ENCODE measurements around the gene UBC.
A peak's percentile ranks its signal among the peaks of the same experiment; 100 is the strongest.

UBC gene

DNA sequence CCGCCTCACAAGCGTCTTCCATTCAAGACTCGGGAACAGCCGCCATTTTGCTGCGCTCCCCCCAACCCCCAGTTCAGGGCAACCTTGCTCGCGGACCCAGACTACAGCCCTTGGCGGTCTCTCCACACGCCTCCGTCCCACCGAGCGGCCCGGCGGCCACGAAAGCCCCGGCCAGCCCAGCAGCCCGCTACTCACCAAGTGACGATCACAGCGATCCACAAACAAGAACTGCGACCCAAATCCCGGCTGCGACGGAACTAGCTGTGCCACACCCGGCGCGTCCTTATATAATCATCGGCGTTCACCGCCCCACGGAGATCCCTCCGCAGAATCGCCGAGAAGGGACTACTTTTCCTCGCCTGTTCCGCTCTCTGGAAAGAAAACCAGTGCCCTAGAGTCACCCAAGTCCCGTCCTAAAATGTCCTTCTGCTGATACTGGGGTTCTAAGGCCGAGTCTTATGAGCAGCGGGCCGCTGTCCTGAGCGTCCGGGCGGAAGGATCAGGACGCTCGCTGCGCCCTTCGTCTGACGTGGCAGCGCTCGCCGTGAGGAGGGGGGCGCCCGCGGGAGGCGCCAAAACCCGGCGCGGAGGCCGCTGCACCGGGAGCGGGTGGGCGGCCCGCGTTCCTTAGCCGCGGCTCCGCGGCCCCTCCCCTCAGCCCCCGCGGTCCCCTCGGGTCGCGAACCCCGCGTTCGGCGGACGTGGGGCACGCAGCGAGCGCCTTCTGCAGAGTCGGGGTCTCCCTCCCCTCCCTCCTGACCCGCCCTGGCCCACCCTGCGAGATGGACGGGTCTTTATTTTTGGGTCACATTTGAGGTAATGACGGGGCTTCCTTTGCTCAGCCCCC, at the start of gene UBC:
UBC (minus strand) TSS at position 259 of the 847 bp plus-strand sequence. CDS start 879 bp downstream, outside the sequence.
- peak within 1 kb of the TSS; percentile 100 for H3K4me3 ChIP-seq (ENCODE audit: low read depth, low read length)

DNA sequence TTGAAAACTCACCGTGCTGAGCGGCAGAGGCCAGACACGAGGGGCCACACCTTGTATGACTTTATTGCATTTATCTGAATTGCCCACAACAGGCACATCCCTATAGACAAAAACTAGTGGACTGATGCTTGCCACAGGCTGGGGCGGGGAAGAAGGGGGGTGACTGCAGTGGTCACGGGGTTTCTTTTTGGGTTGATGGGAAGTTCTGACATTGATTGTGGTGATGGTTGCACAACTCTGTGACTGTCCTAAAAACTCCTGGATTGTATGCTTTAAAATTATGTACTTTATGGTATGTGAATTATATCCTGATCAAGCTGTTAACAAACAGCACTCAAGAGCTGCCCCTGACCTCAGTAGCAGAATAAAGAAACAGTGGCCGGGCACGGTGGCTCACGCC, 48.8 kb upstream of the UBC start:
- H3K4me3 ChIP-seq (ENCODE audit: low read depth, low read length), result no peak overlapping the region

DNA sequence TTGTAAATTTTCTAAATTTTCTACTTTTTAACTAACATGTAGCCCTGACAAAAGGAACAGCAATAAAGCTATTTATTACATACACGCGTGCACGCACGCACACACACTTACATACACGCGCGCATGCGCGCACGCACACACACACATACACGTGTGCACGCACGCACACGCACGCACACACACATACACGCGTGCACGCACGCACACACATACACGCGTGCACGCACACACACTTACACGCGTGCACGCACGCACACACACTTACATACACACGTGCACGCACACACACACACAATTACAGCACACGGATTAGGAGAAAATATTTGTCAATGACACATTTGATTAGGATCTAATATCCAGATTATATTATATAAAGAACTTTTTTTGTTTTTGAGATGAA, 46.6 kb upstream of the UBC start:
- H3K4me3 ChIP-seq (ENCODE audit: low read depth, low read length), result no peak overlapping the region

DNA sequence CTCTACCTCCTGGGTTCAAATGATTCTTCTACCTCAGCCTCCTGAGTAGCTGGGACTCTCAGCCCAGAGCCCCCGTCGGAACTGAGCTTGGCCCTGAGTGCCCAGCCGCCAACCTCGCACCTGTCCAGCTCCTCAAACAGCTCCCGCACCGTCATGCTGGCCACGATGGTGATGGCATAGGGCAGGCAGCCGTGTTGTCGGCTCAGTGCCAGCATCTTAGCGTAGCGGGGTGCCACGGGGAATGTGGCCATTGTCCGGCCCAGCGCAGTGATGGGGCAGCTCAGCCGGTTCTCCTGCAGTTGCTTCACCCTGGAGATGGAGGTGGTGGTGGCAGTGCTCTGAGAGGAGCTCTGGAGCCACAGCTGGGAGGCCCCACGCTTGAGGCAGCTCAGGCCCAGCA, 42.1 kb upstream of the UBC start:
- no peak overlapping the region for H3K4me3 ChIP-seq (ENCODE audit: low read depth, low read length)

DNA sequence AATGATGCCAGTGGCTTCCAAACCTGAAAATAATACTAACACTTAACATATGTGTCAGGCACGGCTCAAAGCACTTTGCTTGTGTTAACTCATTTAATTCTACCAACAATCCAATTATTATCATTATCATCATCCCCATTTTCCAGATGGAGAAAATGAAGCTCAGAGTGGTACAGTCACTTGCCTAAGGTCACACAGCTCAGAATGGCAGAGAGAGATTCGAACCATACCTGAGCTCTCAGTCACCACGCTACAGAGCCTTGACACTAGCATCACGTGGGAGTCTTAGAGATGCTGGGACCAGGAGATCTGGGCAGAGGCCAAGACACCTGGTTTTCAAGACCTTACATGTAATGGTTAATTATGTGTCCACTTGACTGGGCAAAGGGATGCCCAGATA, 40.3 kb upstream of the UBC start:
- no peak overlapping the region for H3K4me3 ChIP-seq (ENCODE audit: low read depth, low read length)

DNA sequence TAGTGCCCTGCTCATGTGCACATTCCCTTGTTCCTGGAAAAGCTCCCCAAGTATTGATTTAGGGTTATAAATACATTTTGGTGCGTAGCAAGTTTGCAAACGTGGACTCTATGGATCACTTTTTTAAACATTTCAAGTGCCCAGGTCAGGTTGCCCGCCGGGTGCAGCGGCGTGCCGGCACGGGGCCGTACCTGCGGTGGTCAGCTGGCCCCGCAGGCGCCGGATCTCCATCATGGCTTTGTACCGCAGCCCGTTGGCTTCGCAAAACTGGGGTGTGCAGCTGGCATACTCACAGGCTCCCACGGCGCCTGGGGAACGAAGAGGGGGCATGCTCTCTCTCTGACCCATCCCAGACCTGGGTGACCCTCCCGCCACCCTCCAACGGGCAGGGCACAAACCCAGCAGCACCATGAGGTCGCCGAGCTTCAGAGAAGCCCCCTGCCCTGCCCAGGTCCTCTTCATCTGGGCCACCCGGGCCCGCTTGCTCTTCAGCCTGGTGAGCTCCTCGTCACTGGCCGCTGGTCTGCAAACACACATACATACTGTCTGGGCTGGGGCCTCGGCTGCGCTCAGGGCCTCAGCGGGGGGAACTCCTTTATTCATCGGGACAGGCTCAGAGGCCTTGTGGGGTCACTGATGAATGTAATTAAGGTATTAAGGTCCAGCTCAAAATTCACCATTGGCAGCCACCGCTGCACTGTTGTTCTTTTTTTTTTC, 39.4 kb upstream of the UBC start:
- no peak overlapping the region for H3K4me3 ChIP-seq (ENCODE audit: low read depth, low read length)

DNA sequence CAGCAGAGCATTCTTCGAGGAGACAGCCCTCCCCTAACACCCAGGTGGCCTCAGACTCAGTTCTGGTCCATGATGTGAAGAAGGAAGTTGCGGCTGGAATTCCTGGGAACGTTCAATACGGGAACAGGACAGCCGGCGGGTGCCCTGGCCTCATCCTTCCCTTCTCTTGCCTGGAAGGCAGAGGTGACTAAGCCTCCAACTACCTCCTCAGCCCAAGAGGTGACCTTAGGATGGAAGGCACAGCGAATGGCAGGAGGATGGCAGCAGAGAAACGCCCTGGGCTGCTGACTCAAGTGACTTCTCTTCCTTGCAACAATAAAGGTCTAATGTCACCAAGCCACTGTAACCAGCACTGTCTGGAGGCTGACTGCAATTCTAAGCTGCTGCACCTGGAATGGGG, 38.4 kb upstream of the UBC start:
- H3K4me3 ChIP-seq (ENCODE audit: low read depth, low read length), result no peak overlapping the region

DNA sequence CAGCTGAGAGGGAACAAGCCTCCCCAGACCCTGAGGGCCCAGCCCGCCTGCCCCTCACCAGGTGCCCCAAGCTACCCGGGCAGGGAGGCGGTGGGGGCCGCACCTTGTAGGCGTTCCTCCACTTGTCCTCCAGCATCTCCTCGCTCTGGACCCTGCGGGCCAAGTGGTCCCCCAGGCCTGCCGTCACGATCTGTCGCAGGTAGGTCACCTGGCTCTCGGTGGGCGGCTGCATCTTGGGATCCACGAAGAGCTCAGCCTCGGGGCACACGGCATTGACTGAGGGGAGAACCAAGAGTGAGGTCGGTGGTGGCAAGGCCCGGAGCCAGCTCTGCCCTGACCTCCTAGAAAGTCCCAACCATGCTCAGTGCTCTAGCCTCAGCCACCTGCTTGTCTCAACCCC, 37.8 kb upstream of the UBC start:
- H3K4me3 ChIP-seq (ENCODE audit: low read depth, low read length), result no peak overlapping the region

DNA sequence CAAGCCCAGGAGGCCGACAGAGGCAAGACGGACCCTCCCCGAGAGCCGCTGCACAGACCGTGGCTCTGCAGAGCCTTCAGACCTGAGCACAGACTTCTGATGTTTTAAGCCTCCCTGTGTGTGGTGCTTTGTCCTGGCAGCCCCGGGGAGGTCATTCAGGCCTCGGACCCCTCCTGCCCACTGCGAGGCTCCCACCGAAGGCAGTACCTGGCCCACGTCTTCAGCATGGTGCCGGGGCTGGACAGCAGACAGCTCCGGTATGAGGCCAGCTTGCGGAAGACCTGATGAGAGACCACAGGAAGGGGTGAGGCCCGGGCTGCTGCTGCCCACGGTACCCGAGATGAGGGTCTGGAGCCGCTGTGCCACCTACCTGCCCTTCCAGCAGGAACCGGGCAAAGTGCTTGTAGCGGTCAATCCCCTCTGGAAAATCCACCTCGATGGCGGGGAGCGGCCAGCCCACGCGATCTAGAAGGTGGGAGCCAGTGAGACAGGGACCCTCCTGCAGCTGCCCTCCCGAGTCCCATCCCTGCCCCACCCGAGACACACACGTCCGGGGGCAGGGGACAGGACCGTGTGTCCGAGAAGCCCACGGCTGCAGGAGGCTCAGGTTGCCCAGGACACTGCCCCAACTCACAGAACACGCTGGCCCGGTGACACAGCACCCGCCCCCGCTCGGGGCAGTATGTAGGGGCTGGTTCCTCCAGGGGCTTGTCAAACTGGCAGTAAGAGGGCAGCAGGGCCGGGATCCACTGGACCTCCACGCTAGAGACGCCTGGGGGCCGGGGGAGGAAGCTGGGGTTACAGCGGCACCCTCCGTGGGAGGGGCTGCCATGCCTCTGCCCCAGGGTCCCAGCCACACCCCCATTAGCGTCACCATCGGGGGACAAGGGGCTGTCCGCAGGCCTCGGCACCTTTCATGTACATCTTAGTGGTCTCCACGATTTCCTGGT, 35.6 kb upstream of the UBC start:
- no peak overlapping the region for H3K4me3 ChIP-seq (ENCODE audit: low read depth, low read length)

DNA sequence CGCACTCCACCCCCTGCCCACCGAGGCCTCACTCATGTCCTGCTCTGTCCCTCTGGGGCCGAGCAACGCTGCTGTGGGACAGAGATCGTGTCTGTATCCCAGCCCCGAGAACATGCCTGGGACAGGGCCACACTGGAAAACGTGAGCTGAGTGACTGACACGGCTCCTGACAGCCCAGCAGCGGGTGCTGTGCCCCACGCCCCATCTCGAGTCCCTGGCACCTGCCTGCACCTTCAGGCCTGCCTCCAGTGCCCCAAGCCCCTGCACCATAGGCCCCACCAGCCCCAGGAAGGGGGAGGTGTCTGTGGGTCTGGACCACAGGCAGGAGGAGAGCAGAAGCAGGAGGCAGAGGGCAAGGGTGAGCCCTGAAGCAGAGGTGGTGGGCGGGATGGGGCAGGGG, 34.6 kb upstream of the UBC start:
- H3K4me3 ChIP-seq (ENCODE audit: low read depth, low read length), result no peak overlapping the region

DNA sequence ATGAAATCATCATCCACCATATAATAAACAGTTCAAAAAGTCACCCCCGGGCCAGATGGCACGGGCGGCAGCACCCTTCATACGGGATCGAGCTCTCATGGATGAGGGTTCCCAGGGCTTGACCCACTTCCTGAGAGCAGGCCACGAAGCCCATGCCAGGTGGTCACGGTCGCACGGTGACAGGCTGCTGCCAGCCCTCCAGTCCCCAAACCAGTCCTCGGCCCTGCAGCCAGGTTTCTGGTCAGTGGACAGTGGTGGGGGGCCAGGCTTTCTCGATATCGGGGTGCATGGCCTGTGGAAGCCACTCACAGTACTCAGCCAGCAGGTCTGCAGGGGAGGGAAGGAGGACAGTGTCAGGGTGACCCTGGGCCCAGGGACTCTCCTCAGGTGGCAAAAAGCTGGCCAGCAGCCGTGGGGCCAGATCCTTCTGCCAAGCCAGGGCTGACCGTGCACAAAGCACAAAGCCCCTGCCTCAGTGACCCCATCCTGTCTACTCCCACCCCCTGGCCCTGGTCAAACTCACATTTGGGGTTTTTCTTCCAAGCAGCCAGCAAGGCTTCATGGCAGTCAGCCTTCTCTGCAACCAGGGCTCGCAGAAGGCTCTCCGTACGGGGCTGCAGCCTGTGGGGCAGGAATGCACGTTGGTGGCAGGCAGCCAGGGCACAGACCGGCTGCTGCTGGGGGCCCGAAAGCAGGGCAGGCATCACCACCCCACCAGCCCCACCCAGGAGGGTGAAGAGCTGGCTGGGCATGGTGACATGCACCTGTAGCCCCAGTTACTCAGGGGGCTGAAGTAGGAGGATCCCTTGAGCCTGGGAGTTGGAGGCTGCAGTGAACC, 33.3 kb upstream of the UBC start:
- no peak overlapping the region for H3K4me3 ChIP-seq (ENCODE audit: low read depth, low read length)

DNA sequence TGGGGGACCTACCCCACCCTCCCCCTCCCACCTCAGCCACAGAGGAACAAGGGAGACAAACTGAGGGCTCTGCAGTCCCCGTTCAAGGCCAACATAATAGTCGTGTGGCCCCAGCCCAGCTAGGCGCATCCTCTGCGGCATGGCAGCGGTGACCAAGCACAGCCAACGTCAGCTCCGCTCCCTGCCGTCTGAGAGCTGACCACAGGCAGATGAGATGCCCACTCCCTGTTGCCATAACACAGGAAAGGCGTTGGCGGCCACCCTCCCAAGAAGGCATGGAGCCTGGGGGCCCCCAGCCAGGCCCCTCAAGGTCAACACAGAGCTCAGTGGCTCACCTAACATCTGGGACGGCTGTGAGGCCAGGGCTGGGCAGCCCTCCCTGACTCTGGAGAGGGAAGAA, 32.6 kb upstream of the UBC start:
- no peak overlapping the region for H3K4me3 ChIP-seq (ENCODE audit: low read depth, low read length)

DNA sequence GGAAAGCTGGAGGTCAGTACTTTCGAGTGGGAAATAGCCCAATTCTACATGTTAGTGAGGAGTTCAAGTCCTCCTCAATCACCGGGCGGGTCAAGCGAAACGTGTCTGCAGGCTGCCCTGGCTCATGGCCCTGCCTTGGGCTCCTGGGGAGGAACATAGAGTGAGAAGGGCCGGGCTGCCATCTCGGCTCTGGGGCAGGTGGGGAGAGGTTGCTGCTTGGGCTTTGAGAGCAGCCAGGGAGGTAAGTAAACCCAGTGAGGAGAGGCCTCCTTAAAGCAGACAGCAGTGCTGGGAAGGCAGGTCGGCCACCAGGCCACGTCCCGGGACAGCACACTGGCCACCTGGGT, 32.0 kb upstream of the UBC start:
- no peak overlapping the region for H3K4me3 ChIP-seq (ENCODE audit: low read depth, low read length)

DNA sequence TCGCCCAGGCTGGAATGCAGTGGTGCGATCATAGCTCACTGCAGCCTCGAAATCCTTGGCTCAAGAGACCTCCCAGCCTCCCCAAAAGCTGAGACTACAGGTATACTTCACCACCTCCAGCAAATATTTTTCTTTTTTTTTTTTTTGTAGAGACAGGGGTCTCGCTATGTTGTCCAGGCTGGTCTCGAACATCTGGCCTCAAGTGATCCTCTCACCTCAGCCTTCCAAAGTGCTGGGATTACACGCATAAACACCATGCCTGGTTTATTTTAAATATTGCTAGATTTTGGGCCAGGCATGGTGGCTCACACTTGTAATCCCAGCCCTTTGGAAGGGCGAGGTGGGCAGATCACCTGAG, 26.7 kb upstream of the UBC start:
- peak overlapping the region; percentile 18 for H3K4me3 ChIP-seq (ENCODE audit: low read depth, low read length)

DNA sequence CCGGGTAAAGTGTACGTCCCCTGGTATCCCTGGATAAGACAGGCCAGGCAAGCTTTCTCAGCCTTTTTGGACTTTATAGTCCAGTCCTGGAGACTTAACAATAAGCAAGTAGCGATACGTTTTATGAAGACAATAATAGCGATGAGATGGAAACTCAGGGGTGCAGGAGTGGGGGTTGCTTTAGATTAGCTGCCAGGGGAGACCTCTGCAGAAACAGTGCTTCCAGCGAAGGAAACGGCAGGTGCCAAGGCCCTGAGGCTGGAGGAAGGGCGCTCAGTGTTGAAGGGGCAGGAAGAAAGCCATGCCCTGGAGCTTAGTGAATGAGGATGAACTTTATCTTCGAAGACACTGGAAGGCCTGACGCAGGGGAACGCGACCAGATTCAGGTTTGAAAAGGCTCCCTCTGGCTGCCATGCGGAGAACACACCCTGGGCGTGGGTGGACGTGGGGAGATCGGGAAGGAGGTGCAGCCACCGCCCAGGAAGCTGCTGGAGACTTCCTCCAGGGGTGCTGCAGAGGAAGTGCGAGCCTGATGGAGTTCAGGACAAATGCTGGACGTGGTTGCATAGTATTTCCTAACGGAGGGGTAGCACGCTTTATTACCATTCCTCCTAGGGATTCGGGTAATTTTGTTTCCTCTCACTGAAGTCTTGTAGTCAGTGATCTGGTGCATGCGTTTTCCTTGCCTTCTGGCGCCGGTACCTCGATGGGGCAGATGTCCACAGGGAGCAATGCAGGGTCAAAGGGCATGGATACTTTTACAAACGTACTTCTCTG, 26.1 kb upstream of the UBC start:
- H3K4me3 ChIP-seq (ENCODE audit: low read depth, low read length), result peak overlapping the region; percentile 47

DNA sequence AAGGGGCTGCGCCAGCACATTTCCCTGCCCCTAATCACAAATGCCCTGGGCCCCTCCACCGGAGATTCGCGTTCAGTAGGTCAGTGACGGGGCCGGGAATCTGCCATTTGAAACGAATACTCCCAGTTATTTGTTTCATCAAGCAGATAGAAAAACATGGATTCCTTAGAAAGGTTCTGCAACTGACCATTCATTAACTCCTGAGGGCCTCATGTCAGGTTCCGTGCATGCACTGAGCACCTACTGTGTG, 25.6 kb upstream of the UBC start:
- peak overlapping the region; percentile 47 for H3K4me3 ChIP-seq (ENCODE audit: low read depth, low read length)

DNA sequence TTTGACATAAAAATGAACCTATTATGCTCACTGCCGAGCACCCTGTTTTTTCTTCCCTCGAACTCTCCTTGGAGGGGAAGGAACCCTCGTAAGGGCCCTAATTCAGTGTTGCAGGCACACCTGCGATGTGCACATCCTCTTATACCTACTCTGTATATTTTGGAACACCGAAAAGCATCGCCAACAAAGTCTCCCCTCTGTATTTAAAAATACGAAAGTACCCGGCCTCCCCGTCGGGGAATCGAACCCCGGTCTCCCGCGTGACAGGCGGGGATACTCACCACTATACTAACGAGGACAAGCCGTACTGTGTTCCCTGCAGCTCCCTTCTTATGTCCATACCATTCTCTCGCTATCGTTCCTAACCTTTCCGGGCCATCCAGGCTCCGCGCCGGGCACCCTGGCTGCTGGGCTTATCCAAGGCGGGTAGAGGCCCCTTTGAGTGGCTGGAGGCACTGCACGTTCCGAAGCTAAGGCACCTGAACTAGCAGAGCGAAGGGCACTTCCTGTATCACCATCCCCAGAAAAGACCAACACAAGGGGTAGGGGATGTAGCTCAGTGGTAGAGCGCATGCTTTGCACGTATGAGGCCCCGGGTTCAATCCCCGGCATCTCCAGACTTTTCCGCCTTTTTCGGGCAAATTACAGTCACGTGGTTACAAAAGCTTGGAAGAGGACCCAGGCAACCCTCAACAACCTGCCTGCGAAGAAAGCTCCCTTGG, 25.1 kb upstream of the UBC start:
- H3K4me3 ChIP-seq (ENCODE audit: low read depth, low read length), result peak overlapping the region; percentile 47

DNA sequence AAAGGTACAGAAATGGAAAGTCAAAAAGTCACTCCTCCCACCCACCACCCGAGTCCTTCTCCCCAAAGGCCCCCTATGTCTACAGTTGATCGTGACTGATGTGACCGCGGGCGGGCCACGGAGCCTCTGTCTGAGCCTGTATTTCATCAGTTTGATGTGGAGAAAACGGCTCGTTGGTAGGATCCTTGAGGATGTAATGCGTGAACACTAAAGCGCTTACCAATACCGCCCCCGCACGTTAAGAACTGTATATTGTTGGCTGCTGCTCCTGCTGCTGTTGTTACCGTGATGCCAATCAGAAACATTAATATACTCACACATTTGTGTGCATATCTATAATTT, 24.6 kb upstream of the UBC start:
- H3K4me3 ChIP-seq (ENCODE audit: low read depth, low read length), result peak overlapping the region; percentile 47

DNA sequence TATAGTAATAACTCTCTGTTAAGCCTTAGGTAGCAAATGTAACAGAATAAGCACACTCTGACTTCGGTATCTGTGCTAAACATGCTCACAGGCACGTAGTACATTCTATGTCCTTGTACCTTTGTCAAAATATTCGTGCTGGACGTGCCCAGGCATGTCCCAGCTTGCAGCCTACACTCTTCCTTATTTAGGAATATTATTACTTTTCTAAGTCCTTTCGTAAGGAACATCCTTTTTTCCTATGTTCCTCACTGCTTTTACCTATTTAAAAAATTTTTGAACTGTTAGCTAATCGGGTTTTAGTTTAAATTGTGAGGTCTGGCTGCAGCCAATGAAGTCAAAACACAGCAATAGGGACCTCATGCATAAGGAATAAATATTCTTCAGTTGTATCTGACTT, 24.1 kb upstream of the UBC start:
- peak overlapping the region; percentile 47 for H3K4me3 ChIP-seq (ENCODE audit: low read depth, low read length)

DNA sequence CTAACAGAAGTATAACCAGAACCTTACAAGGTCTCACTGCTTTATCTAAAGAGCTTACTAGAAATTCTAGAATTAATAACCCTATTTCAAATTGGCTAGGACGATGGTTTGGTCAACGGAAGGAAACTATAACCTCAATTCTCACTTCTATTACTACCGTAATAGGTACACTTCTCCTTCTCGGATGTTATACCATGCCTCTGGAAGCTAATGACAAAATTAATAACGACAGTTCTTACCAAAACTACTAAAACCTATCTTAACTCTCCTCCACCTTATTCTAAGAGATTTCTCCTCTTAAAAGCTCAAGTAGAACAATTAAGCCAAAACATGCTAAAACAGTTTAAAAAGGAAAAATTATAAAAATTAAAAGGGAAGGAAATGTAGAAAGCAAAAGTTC, 23.7 kb upstream of the UBC start:
- H3K4me3 ChIP-seq (ENCODE audit: low read depth, low read length), result no peak overlapping the region

Measured in iPS-11a (cell line).